Endometrium (tissue), 2 donors: ENCODE measurements around the gene CFAP97.
"Not testable (repeated sequence)": the region's sequence is repeated elsewhere in the genome, so short reads cannot be mapped to it uniquely, and the experiment has no call there.

ENCODE experiments used
- FAIRE-seq: peaks from 2 replicates; lab custom pipeline; 2012; peaks lifted over from hg19 to GRCh38; lab: Jason Lieb, UNC
- donor health status: control.
- donor health status: control.

Gene CFAP97

DNA sequence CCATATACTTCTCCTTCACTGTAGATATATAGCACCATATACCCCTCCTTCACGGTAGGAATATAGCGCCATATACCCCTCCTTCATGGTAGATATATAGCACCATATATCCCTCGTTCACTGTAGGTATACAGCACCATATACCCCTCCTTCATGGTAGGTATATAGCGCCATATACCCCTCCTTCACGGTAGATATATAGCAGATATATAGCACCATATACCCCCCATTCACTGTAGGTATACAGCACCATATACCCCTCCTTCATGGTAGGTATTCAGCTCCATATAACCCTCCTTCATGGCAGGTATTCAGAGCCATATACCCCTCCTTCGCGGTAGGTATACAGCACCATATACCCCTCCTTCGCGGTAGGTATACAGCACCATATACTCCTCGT, 18.1 kb upstream of the CFAP97 start:
- no peak for FAIRE-seq

DNA sequence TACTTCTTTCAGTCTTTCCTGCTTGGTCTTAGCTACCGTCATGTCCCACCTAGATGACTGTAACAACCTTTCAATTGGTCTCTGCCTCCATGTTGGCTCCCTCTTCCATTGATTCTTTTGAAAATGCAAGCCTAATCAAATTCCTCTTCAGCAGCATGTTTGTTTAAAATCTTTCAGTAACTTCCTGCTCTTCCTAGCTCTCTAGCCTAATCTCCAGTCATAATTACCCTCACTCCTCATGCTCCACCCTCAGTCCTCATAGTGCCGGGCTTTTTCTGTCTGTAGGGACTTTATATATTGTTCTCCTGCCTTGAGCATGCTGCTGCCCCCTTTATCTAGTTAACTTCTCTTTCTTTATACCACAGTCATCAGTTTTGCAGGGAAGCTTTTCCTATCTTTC, 17.7 kb upstream of the CFAP97 start:
- FAIRE-seq, result no peak

DNA sequence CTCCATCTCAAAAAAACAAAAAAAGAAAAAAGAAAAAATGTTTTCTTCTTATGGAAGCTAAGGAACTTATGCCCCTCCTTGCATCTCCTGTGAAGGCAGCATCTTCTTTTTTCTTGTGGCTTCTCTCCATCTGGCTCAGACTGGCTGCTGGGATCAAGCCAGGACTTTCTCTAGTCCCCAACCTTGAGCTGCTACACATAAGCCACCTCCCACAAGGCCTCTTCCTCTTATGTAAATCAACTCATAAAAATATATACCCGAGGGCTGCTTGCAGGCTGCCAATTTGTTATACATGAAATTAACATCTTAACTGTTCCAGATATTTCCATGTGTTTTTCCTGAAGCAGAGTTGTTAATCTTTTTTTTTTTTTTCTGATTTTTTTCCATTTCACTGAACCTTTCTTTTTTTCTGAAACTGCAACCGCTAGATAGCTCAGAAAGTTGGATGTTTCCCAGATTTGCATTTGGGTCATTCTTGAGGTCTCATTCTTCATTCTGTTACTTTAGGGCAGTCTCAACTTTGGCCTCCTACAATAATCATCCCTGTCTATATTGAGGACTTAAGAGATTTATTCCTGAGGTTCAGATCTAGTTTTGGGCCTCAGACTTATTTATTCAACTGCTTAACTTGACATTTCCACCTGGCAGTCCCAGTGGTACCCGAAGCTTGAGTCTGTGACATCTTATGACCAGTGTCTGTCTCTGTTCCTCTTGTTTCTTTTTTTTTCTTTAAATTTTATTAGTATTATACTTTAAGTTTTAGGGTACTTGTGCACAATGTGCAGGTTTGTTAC, 15.9 kb upstream of the CFAP97 start:
- peak; percentile 81 for FAIRE-seq

DNA sequence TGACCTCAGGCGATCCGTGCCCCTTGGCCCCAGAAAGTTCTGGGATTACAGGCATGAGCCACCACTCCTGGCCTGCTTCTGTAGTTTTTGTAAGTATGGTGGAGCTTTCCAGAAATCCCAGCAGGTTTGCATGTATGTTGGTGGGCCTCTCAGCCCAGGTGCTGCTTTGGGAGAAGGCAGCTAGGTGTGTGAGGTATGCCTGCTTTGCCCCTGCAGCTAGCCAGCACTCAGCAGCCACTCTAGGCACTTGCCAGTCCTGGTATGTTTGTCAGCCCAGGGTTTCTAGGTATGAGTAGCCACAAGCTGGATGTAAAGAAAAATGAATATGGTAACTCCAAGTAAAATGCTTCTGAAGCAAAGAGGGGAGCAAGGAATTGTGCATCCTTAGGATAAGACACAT, 14.5 kb upstream of the CFAP97 start:
- no peak for FAIRE-seq

DNA sequence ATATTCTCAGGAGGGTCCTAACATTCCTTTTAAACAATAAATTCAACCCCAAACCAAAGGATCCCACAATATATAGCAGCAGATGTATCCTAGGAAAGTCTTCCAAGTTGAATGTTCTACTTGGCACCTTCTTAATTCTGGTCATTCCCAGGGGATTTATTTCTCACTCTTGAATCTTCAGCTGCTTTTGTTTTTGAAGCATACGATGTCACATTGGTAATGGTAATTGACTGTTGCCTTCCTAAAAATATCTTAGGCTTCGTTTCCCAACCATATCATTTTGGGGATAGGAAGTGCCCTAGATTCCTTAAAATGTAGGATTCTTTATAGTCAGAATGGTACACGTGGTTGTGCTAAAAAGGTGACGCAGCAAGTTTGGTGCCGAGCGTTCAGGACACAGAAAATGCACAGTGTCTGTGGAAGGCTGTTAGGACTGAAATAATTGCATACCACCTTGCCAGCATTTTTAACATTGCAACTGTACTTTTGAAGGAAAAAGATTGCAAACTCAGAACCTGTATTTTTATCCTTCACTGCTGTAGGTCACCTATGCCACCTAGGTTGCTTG, 13.7 kb upstream of the CFAP97 start:
- FAIRE-seq, result no peak

DNA sequence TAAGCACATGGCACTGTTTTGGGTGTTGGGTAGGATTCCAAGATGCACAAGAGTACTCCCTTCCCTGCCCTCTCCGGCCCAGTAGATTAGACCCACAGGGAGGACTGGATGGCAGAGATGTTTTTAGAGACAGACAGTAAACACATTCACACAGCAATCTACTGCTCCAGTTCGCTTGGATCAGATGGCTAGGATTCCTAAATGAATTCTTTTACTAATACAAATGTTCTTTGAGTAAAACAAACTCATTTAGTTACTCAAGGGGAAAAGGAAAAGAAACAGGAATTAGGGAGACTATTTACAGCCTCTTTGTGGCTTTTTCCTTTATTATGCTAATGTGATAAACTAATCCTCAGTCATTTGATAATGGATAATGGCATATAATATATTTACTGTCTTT, 11.5 kb upstream of the CFAP97 start:
- FAIRE-seq, result no peak

DNA sequence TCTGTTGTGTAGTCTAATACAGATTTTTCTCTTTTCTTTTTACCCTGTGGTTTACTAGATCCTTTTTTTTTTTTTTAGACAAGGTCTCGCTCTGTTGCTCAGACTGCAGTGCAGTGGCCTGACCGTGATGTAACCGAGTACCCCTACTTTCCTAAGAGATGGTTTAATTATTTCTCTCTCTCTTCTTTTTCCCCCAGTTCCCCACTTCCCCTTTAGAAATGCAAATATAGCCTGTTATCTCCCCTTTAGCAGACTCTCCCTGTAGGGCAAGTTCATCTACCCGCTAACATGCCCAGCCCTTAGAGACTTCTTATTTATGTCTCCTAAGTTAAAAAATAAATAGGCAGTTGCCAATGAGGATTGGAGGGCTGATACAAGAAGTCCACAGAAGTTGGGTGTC, 10.1 kb upstream of the CFAP97 start:
- no peak for FAIRE-seq

DNA sequence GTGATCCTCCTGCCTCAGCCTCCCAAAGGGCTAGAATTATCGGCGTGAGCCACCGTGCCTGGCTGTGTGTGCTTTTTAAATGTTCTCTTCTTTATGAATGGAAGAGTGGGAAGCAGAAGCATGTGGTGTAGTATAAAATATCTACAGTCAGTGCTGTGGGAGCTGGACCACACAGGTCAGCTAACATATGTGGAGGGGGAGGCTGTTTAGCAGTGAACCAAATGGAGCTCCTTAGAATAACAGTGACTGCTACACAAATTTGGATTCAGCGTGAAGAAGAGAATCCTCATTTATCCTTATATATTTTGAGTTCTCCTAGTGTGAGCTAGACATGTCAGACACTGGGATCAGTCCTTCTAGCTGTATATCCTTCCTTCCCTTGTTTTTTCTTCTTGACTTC, 8.8 kb upstream of the CFAP97 start:
- no peak for FAIRE-seq

DNA sequence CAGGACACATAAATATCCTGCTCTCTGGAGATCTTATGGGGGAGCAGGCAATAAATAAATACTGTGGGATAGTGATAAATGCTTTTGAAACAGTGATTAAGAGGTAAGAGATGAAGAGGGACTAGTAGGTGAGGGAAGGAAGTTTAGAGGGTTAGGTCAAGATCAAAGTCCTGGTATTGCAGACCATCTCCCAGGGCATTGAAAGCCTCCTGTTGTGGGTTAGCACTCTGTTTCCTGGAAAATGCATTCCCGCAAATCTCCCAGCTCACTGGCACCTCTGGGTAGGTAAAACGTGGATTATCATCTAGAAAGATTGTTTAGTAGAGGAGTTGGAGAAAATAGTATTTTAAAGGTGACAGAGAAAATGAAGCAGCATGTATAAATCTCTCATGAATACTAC, 7.8 kb upstream of the CFAP97 start:
- no peak for FAIRE-seq

DNA sequence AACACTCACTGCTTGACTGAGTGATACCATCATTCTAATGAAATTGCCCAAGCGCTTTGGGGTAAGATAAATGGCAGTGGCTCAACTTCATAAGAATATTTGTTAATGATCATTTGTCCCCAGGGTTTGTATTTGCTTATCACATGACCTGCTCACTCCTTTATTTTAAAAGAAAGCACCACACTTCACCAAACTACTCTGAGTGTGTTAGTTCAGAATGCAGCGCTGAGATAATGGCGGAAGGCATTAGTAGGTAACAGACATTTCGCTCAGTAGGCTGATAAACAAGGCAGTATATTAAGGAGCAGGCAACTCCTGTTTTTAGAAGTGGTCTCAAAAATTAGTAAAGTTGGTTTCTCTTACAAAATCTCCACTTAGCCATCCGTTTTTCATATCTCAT, 7.2 kb upstream of the CFAP97 start:
- FAIRE-seq, result no peak

DNA sequence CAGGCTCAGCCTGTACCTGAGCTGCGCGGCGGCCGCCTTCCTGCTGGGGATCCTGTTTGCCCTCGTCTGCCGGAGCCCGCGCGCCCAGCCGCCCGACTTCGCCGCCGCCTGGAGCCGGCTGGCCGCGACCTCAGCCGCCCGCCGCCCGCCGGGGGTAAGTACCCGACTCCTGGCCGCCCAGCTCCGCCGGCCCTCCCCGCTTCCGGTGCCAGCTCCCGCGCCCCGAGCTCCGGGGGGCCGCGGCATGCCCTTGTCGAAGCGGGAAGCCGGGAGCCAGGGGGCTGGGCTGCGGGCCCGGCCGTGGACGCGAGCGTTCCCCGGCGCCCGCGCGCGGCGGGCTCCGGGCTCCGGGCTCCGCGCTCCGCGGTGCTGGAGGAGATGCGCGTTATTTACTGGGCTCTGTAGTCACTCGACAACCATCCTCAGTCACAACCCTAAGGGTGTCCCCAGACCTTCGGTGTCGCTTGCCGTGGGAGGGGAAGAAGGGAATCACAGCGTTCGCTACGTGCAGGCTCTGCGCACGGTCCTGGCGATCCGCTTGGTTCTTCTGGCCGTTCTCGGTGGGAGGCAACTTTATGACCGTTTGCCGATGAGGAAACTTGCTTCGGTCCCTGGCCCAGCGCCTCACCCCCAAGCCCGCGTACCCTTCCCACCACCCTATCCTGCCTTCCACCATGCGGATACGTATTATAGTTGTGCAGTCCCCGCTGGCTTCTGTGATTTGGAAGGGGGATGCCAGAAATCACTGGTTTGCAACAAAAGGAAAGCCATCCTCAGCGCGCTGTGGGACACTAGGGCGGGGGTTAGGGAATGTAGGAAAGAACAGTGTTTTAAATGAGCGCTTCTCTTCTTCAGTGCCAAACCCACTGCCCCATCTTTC, 6.5 kb upstream of the CFAP97 start:
- no peak for FAIRE-seq

DNA sequence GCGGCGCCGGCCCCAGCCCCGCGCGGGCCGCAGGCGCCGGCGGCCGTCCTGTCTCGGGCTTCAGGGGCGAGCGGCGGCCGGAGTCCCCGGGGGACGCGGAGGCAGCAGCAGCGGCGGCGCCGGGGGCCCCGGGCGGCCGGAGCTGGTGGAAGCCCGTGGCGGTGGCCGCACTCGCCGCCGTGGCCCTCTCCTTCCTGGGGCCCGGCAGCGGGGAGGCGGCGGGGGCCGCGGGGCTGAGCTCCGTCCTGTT, 6.0 kb upstream of the CFAP97 start:
- FAIRE-seq, result not testable (repeated sequence)

DNA sequence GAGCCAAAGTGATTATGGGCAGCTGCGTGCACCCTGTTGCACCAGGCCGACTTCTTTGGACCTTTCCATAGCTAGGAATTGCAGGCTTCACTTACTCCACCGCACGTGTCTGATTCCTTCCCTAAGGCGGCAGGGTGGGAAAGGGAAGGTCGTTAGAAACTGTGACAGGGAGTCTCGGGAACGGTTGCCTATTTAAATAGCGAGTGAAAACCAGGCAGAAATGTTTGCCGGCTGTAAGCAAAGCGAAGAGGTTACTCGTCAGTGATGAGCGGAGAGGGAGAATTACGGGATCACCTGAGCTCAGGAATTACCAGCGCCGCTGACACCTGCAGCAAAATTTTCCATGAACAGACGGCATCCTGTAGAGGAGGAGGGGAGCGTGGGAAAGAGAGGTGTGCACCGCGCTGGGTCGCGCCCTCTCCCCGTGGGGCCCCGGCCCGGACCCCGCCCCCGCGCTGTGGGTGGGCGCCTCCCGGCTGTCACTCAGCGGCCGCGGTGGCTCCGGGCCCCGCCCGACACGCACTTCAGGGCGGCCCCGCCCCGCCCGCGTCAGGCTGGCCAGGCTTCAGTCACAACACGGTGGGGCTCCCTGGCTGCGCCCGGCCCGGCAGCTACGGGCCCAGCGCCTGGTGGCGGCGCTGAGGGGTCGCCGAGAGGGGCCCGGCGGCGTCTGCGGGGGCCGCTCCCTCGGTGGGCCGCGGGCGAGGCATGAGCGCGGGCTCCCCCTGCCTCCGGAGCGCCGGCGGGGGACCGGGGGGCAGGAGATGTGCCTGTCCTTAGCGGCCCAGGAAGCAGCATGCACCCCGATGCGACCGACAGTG, 5.4 kb upstream of the CFAP97 start, which contains the start of gene SNX25:
Gene SNX25 (plus strand): TSS at position 568 of the 821 bp plus-strand sequence. CDS start 229 bp downstream, at position 797.
- no peak for FAIRE-seq

DNA sequence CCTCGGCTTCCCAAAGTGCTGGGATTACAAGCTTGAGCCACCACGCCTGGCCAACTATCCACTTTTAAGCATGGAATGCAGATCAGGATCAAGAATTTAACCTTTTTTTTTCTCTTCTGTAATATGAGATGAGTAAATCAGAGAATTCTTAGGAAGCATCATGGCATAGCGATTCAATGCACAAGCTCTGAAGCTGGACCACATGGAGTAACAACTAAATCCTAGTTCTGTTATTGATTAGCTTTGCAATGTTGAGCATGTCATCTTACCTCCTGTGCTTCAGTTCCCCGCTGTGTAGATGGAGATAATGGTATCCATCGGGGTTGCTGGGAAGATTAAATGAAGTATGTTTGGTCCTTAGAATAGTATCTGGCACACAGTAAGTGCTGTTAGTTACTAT, 3.7 kb upstream of the CFAP97 start:
- FAIRE-seq, result no peak

DNA sequence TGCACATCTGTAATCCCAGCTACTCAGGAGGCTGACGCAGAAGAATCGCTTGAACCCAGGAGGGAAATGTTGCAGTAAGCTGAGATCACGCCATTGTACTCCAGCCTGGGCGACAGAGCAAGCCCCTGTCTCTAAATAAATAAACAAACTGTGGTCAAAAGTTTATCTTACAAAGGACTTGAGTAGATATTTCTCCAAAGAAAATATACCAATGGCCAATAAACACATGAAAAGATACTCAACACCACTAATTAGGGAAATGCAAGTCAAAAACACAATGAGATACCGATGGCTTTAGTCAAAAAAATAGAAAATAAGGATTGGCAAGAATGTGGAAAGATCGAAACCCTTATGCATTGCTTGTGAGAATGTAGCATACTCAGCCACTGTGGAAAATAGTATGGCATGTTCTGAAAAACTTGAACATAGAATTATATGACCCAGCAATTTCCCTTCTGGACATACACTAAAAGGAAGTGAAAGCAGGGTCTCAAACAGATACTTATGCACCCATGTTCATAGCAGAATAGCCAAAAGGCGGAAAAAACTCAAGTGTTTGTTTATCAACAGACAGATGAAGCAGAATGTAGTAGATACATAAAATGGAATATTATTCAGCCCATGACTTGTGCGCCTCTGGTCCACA, 2.0 kb upstream of the CFAP97 start:
- no peak for FAIRE-seq

DNA sequence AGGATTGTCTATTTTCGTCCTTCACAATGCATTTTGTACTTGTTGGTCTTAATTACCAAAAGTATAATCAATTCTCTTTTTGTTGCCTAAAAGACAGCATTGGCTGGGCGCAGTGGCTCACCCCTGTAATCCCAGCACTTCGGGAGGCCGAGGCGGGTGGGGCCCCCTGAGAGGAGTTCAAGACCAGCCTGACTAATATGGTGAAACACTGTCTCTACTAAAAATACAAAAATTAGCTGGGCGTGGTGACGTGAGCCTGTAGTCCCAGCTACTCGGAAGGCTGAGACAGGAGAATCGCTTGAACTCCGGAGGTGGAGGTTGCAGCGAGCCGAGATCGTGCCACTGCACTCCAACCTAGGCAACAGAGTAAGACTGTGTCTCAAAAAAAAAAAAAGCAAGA, 1.3 kb upstream of the CFAP97 start:
- FAIRE-seq, result not testable (repeated sequence)

DNA sequence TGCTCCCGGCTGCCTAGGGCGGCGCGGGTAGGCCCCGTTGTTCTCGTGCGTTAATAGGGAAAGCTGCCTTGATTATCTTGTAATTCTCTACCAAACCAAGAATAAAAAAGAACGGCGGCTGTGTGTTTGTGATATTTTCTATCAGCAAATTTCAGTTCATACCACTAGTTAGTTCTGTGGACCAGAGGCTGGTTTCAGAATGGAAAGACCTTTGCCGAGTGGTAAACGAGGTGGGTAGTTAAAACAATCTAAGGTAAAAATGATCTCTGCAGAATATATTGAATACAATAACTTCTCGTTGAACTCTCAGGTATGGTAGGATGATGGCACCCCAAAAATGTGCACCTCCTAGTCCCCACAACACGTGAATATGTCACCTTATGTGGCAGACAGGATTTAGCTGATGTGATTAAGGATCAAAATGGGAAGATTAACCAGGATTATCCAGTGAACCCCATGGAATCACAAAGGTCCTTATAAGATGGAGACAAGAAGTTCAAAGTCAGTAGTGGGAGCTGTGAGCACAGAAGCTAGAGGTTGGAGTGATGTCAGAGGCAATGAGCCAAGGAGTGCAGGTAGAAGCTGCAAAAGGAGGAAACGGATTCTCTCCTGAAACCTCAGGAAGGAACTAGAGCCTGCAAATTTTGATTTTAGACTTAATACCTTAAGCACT, 574 bp upstream of the CFAP97 start:
- FAIRE-seq, result no peak

DNA sequence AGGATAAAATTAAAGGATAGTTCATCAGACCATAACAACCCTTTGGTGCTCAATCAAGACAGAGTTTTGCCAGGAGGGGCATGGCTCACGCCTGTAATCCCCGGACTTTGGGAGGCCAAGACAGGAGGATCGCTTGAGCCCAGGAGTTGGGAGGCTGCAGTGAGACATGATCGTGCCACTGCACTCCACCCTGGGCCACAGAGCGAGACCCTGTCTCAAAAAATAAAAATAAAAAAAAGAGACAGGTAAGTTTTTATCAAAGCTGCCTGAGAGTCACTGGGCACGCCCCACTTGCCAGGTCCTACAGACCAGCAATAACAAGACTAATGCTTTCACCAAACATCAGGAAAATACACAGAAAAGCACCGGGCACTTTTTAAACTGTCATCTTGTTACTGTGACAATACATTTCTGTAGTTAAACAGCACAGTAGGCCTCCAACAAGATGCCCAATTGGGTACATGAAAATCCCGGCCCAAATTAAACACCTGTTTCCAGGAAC, 765 bp downstream of the CFAP97 start:
- no peak for FAIRE-seq

DNA sequence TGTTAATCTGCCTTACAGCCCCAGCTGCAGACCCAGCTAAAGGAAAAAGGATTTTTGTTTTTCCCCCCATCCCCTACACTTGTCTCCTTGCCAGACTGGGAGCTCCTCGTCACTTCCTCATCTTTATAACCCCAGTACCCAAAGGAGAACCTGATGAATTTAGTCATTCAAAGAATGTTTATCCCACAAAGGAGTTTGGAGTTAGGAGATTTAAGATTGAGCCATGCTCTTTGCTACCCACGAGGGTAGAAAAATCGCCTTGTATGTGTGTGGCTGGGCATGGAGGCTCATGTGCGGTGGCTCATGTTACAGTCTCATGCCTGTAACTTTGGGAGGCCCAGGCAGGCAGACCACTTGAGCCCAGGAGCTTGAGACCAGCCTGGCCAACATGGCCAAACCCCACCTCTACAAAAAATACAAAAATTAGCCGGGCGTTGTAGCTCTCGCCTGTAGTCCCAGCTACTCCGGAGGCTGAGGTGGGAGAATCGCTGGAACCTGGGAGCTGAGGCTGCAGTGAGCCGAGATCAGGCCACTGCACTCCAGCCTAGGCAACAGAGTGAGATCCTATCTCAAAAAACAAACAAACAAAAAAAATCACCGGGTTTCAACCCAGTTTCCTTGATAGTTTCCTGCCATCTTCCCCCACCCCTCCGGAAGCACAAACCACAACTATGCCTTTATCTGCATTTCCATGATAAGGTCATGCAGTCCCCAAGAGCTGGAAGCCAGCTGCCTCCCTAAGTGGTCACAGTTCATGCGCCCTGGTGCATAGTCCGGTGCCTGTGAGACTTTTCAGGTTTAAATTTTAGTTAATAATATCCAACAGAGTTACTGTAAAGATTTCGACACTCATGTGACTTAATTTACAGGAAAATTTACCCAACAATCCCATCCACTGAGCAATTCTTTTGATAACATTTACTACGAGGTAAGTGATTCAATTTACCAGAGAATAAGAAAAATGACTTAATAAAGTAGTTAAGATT, 1.5 kb downstream of the CFAP97 start:
- FAIRE-seq, result no peak

DNA sequence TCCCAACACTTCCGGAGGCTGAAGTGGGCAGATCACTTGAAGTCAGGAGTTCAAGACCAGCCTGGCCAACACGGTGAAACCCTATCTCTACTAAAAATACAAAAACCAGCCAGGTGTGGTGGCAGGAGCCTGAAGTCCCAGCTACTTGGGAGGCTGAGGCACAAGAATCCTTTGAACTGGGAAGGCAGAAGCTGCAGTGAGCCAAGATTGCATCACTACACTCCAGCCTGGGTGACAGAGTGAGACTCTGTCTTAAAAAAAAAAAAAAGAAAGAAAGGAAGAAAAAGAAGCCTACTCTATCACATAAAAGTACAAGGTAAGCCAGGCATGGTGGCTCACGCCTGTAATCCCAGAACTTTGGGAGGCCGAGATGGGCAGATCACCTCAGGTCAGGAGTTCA, 5.6 kb downstream of the CFAP97 start:
- not testable (repeated sequence) for FAIRE-seq
